HG03097 (cell line): ENCODE data around the gene ETV4.

Experiments used
- ATAC-seq: cut with Tn5 transposase; IDR thresholded peaks from one replicate; pipeline ENCODE4 v1.9.1; 2021; ENCODE audit not compliant: unreplicated experiment, low FRiP score

ETV4 gene

GRCh38 chr17:43547189-43547550 lies 1.0 kb upstream of the ETV4 start:
- ATAC-seq, result no peak

- no peak for ATAC-seq
These were observed 832 bp downstream of the ETV4 start for GRCh38 chr17:43545383-43545632.

- no peak for ATAC-seq
These were observed 2.2 kb downstream of the ETV4 start for GRCh38 chr17:43543771-43544575.

- ATAC-seq, result no peak
These were observed 2.8 kb downstream of the ETV4 start for GRCh38 chr17:43543300-43543699.

- no peak for ATAC-seq
These were observed 3.3 kb downstream of the ETV4 start for GRCh38 chr17:43542859-43543258.

- no peak for ATAC-seq
These were observed 5.1 kb downstream of the ETV4 start for GRCh38 chr17:43540821-43541674.

- ATAC-seq, result no peak
These were observed 9.7 kb downstream of the ETV4 start for GRCh38 chr17:43536236-43536992.

GRCh38 chr17:43534909-43535308 lies 11.2 kb downstream of the ETV4 start:
- ATAC-seq, result no peak

GRCh38 chr17:43533699-43534098 lies 12.4 kb downstream of the ETV4 start:
- no peak for ATAC-seq

- no peak for ATAC-seq
These were observed 13.6 kb downstream of the ETV4 start for GRCh38 chr17:43532581-43532980.

GRCh38 chr17:43531955-43532354 lies 14.2 kb downstream of the ETV4 start:
- ATAC-seq, result no peak

- ATAC-seq, result no peak
These were observed 15.1 kb downstream of the ETV4 start for GRCh38 chr17:43531082-43531378.

GRCh38 chr17:43530288-43531081 lies 15.7 kb downstream of the ETV4 start:
- no peak for ATAC-seq

GRCh38 chr17:43529947-43530287 lies 16.2 kb downstream of the ETV4 start:
- ATAC-seq, result no peak

- ATAC-seq, result no peak
These were observed 16.9 kb downstream of the ETV4 start for GRCh38 chr17:43528988-43529814.

GRCh38 chr17:43528319-43528987 lies 17.7 kb downstream of the ETV4 start:
- no peak for ATAC-seq

- ATAC-seq, result no peak
These were observed 19.1 kb downstream of the ETV4 start for GRCh38 chr17:43526886-43527648.

- ATAC-seq, result no peak
These were observed 21.1 kb downstream of the ETV4 start for GRCh38 chr17:43524945-43525575.
